Muscle layer of duodenum (tissue), 2 donors: ENCODE data around the gene LAIR1.
A peak's percentile ranks its signal among the peaks of the same experiment; 100 is the strongest.

Experiments used
- H3K27ac ChIP-seq: one replicate; pipeline ENCODE4 v1.7.0; 2013; ENCODE audit warnings: mild to moderate bottlenecking, low read length
- H3K27me3 ChIP-seq: one replicate; pipeline ENCODE4 v1.7.0; 2013; ENCODE audit warnings: low read depth, mild to moderate bottlenecking, control low read depth, low read length
- H3K36me3 ChIP-seq, 2 donors: one replicate each; pipeline ENCODE4 v1.7.0; 2013; ENCODE audit warnings: low read length in 2 of 2, control low read depth in 1 of 2, mild to moderate bottlenecking in 1 of 2; ENCODE audit not compliant: insufficient read depth in 2 of 2, control insufficient read depth in 1 of 2
- H3K4me1 ChIP-seq, 2 donors: one replicate each; pipeline ENCODE4 v1.7.0; 2013; ENCODE audit warnings: low read length in 2 of 2, mild to moderate bottlenecking in 2 of 2, control low read depth in 1 of 2, moderate library complexity in 1 of 2; ENCODE audit not compliant: insufficient read depth in 2 of 2, control insufficient read depth in 1 of 2
- H3K4me3 ChIP-seq, 2 donors: one replicate each; pipeline ENCODE4 v1.7.0; 2013; ENCODE audit warnings: low read length in 2 of 2, low read depth in 1 of 2, mild to moderate bottlenecking in 1 of 2
- H3K9me3 ChIP-seq, 2 donors: one replicate each; pipeline ENCODE4 v1.7.0; 2013; ENCODE audit warnings: low read length in 2 of 2, control low read depth in 1 of 2, mild to moderate bottlenecking in 1 of 2; ENCODE audit not compliant: control insufficient read depth in 1 of 2
- donor health status: healthy.

LAIR1 gene

DNA sequence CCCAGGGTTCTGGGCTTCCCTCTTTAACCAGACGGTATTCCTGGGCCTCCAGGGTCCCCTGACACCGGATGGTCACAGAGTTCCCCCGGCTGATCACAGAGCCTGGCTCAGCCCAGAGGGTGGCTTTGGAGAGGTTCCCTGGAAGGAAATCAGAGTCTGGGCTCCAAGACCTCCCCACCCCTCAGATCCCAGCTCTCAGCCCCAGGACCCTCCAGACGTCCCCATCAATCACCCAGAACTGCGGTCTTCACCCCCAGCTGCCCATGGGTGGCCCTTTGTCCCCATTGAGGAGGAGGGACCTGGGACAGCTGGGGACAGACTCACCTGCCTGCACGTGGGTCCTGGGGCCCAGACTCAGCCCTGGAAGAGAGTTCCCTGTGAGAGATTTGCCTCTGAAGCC lies 52.7 kb downstream of the LAIR1 start:
- no peak overlapping the region for H3K27ac ChIP-seq
- no peaks in the 10 kb centered on the region for H3K27me3 ChIP-seq
- H3K36me3 ChIP-seq, result no peaks in the 10 kb centered on the region
- no peaks in the 10 kb centered on the region for H3K4me1 ChIP-seq
- peak overlapping the region in 1 of 2 donors; percentile 40 for H3K4me3 ChIP-seq
- no peaks in the 10 kb centered on the region for H3K9me3 ChIP-seq

DNA sequence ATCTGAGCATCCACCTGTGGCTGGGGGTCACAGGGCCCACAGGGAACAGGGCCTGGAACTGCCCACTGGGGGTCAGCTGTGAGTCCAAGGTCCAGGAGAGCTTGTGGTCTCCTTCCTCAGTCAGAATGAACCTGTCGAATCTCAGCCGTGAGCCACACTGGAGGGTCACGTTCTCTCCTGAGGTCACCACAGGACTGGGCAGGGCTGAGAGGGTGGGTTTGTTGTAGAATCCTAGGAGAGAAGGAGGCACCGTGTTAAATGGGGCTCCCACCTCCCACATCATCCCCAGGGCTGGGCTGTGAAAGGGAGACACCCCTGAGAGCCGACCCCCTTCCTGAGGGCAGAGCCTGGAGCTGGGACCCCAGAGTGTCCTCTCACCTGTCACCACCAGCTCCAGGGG lies 53.2 kb downstream of the LAIR1 start:
- no peaks in the 10 kb centered on the region for H3K9me3 ChIP-seq
- H3K27me3 ChIP-seq, result no peaks in the 10 kb centered on the region
- H3K4me1 ChIP-seq, result no peaks in the 10 kb centered on the region
- no peak overlapping the region for H3K4me3 ChIP-seq
- no peak overlapping the region for H3K27ac ChIP-seq
- no peaks in the 10 kb centered on the region for H3K36me3 ChIP-seq

- no peaks in the 10 kb centered on the region for H3K36me3 ChIP-seq
- H3K9me3 ChIP-seq, result no peaks in the 10 kb centered on the region
- H3K27ac ChIP-seq, result no peak overlapping the region
- H3K27me3 ChIP-seq, result no peaks in the 10 kb centered on the region
- H3K4me1 ChIP-seq, result no peaks in the 10 kb centered on the region
- H3K4me3 ChIP-seq, result no peak overlapping the region
Measured at GRCh38 chr19:54310543-54310942, 54.2 kb downstream of the LAIR1 start.

- no peaks in the 10 kb centered on the region for H3K27me3 ChIP-seq
- H3K27ac ChIP-seq, result no peak overlapping the region
- H3K4me3 ChIP-seq, result no peak overlapping the region
- no peaks in the 10 kb centered on the region for H3K36me3 ChIP-seq
- H3K4me1 ChIP-seq, result no peaks in the 10 kb centered on the region
- no peaks in the 10 kb centered on the region for H3K9me3 ChIP-seq
Measured at GRCh38 chr19:54309811-54310210, 54.9 kb downstream of the LAIR1 start.

DNA sequence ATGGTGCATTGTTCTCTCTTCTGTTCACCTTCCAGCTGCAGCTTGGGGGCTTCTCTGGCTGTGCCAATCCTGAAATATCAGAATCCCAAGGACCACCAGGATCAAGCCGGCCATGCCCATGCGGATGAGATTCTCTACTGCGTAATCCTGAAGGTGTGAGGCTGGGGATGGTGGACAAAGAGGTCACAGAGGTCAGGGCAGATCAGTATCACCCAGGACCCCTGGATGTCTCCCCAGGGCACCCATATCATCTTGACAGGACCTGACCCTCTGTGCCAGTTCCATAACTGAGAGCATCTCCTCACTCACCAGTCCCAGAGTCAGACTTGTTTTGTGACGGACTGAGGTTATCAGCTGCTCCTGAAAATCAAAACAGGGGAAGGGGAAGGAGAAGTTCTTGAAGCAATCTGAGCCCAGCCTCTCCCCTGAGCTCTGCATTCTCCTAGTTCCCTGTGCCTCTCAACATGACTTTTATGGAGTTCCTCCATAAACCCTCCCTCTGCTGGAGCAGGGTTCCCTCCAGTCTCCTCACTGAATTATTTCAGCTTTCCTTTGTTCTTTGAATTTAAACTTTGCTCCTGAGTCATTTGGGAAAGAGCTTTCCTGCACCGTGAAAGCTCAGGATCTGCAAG lies 57.2 kb downstream of the LAIR1 start:
- Histone ChIP-seq H3K27ac (no peak overlapping the region), H3K27me3 (no peaks in the 10 kb centered on the region), H3K36me3 (no peaks in the 10 kb centered on the region), H3K9me3 (no peaks in the 10 kb centered on the region), H3K4me3 (no peak overlapping the region), H3K4me1 (no peaks in the 10 kb centered on the region)

GRCh38 chr19:54305141-54305540 lies 59.6 kb downstream of the LAIR1 start:
- Histone ChIP-seq H3K4me3 (no peak overlapping the region), H3K4me1 (no peaks in the 10 kb centered on the region), H3K27ac (no peak overlapping the region), H3K27me3 (no peaks in the 10 kb centered on the region), H3K36me3 (no peaks in the 10 kb centered on the region), H3K9me3 (no peaks in the 10 kb centered on the region)

DNA sequence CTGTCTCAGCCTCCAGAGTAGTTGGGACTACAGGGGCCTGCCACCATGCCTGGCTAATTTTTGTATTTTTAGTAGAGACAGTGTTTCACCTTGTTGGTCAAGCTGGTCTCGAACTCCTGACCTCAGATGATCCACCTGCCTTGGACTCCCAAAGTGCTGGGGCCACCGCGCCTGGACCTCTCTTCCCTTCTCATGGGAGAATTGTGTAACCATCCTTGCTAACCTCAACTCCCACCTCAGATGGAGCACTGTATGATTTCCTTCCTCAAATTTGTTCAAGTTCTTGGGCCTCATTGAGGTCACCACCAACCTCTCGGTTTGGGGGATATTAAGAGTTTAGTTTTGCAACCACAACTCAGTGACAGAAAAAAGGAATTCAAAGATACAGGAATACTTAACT lies 62.5 kb downstream of the LAIR1 start:
- no peaks in the 10 kb centered on the region for H3K27me3 ChIP-seq
- no peak overlapping the region for H3K4me3 ChIP-seq
- H3K9me3 ChIP-seq, result no peaks in the 10 kb centered on the region
- H3K4me1 ChIP-seq, result no peaks in the 10 kb centered on the region
- H3K27ac ChIP-seq, result no peak overlapping the region
- no peaks in the 10 kb centered on the region for H3K36me3 ChIP-seq
